ENCODE results near the gene TPSAB1.
"Not testable (repeated sequence)": the region's sequence is repeated elsewhere in the genome, so short reads cannot be mapped to it uniquely, and the experiment has no call there.

TPSAB1 gene

DNA sequence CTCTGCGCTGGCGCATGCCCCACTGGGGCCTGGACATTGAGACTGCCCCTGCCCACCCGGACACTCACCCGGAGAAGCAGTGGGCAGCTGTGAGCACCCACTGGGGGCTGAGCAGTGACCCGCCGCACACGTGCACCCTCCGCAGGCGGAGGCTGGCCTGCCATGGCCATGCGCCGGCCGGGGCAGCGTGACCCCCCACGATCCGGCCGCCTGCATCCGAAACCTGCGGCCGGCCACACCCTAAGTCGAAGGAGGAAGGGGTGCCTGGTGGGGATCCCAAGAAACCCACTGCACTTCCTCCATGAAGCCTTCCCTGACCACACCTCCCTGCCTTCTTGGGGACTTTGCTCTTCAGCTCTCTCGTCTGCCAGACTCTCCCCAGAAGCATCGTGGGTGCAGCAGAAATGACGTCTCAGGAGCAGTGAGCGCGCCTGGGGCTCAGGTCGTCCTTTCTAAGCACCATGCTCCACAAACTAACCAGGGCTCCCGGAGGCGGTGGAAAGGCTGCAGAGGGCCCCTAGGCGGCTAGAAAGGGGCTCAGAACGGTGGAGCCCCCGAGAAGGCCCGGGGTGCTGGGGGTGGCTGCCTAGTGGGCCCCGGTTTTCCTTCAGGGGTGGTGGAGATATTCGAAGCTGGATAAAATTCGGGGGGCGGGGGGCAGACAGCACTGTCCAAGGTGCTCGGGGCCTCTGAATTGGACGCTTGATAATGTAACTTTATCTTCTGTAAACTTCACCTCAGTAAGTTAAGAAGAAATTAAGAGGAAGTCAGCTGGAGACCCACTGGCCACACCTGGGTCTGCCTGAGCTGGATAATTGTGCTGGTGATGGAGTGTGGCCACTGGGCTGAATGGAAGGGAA lies 16.9 kb upstream of the TPSAB1 start:
- no peak for DNase-seq (ENCODE audit: low spot score)

GRCh38 chr16:1224558-1224957 lies 15.9 kb upstream of the TPSAB1 start:
- no peak for DNase-seq (ENCODE audit: low spot score)

DNA sequence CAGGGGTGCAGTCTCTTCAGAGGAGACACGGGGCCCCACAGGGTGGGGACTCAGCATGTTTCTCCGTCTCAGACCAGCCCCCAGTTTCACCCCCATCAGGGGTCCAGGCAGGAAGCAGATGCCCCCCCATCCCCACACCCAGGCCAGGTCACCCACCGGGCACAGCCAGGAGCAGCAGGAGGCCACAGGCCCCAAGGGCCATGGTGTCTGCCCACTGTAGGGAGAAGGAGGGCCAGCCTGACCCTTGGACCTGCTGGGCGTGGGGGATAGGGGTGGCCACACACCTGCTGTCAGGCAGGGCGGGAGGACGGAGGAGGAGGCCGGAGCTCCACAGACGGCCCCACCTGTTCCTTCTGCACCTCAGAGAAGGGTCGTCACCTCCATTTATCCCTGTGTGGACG lies 15.5 kb upstream of the TPSAB1 start, which contains the start of gene TPSG1:
Gene TPSG1 (minus strand): TSS at position 218 of the 401 bp plus-strand sequence. CDS start 16 bp downstream, at position 202.
- DNase-seq (ENCODE audit: low spot score) = no peak

DNA sequence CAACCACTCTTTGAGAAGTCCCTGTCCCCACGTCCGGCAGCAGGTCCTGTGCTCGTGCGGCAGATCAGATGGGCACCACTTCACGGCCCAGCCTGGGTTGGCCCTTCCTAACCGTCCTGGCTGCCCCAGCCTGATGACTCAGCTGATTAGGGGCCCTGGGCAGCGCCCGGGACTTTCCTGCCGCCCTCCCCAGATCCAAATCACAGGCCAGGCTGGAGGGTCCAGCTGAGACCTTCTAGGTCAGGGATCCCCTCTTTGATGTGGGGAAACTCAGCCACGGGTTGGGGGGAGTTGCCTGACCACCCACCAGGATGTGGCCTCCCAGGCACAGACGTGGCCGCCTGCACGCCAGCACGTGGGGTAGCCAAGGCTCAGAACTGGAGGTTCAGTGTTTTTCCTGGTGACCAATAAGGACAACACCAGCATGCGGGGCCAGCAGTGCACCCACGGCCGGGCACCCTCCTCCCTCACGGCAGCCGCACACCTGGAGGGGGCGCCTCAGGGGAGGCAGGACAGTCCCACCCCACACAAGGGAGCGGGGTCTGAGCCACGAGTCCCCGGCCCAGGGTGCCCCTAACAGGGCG lies 14.7 kb upstream of the TPSAB1 start:
- peak; percentile 25 for DNase-seq (ENCODE audit: low spot score)

DNA sequence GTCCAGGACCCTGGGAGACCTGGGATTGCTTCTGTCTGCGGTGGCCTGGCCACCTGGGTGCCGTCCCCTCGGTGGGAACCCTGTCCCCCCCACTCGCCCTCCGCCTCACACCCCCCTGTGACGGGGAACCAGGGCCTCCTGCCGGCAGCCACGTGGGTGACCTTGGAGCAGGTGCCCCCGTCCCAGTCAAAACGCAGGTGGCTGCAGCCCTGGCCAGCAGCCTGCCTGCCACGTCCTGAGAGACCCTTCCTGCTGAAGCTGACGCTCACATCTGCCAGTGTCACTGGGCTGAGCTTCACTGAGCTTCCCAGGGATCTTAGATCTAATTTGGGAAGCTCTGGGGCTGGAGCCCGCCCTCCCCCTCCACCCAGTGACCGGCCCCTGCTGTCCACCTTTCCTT lies 13.8 kb upstream of the TPSAB1 start:
- DNase-seq (ENCODE audit: low spot score) = not testable (repeated sequence)

DNA sequence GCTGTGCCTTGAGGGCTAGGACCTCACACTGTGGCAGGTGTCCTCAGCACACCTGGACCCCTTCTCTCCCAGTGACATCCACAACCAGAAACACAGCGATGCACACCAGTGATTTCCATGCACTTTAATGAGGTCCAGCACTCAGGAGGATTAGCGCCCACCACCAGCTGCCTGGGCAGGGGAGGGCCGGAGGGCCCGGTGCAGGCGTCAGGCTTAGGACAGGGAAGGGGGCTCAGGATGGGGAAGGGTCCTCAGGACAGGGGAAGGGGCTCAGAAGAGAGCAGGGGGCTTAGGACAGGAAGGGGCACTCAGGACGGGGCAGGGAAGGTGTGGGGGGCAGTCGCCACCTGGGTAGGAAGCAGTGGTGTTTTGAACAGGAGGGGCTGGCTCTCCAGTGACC lies 12.3 kb upstream of the TPSAB1 start:
- not testable (repeated sequence) for DNase-seq (ENCODE audit: low spot score)

DNA sequence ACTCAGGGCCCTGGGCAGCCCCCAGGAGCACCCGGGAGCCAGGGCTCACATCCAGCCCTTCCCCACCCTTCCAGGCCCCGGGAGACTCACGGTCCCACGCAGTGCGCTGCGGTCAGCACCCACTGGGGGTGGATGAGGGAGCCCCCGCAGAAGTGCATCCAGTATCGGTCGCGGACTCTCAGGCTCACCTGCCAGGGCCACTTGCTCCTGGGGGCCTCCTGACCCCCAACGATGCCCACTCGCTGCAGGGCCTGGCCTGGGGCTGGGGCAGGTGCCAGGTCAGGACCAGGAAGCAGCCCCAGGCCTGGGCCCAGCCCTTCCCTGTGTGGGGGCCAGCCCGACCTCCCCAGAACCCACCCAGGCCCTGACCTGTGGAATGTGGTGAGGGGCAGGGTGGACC lies 11.0 kb upstream of the TPSAB1 start:
- not testable (repeated sequence) for DNase-seq (ENCODE audit: low spot score)

DNA sequence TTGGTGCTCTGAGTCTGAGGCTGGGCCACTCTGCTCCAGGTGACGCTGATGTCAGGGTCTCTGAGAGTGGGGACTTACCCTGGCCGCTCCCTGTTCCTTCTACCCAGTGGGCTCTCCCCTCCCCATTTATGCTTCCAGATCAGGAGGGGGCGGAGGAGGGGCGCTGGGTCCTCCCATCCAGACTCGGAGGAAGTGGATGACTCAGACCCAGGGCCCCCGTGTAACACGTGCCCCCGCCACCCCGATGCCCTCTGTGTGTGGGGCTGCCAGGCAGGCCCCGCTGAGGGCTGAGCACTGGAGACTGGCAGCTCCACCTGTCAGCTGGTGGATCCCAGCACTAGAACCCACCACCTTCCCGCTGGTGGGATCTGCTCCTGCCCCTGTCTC lies 10.4 kb upstream of the TPSAB1 start, which contains the start of gene TPSB2:
Gene TPSB2 (minus strand): TSS at position 101 of the 387 bp plus-strand sequence. CDS start 233 bp downstream, outside the sequence.
- DNase-seq (ENCODE audit: low spot score) = not testable (repeated sequence)

DNA sequence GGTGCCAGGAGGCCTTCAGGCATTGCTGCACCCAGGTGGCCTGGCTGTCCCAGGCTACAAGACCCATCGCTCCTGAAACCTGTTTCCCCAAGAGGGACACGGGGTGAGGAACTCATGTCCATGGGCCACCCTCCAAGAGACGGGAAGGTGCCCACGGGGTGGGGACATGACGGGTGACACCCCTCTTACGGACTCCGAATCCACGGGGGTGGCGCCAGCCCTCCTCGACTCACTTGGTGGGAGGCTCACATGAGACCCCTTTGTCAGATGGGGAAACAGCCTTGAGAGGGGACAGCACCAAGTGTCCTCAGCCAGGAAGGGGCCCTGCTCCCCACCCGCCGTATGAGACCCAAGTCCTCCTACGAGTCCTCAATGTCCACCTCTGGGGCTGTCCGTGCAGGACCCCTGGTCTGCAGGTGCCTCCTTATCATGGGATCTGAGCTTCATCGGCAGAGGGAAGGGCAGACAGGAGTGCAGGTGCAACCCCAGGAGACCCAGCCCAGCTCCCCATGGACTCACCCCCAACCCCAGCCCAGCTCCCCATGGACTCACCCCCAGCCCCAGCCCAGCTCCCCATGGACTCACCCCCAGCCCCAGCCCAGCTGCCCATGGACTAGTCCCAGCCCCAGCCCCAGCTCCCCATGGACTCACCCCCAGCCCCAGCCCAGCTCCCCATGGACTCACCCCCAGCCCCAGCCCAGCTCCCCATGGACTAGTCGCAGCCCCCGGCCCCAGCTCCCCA lies 9.9 kb upstream of the TPSAB1 start:
- DNase-seq (ENCODE audit: low spot score) = not testable (repeated sequence)

DNA sequence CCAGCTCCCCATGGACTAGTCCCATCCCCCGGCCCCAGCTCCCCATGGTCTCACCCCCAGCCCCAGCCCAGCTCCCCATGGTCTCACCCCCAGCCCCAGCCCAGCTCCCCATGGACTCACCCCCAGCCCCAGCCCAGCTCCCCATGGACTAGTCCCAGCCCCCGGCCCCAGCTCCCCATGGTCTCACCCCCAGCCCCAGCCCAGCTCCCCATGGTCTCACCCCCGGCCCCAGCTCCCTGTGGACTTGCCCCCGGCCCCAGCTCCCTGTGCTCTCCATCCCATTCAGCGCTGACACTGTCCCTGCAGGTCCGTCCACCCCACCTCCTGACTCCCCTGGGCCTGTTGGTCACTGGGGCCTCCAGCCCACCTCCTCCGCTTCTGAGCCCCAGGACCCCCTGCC lies 9.2 kb upstream of the TPSAB1 start:
- not testable (repeated sequence) for DNase-seq (ENCODE audit: low spot score)

DNA sequence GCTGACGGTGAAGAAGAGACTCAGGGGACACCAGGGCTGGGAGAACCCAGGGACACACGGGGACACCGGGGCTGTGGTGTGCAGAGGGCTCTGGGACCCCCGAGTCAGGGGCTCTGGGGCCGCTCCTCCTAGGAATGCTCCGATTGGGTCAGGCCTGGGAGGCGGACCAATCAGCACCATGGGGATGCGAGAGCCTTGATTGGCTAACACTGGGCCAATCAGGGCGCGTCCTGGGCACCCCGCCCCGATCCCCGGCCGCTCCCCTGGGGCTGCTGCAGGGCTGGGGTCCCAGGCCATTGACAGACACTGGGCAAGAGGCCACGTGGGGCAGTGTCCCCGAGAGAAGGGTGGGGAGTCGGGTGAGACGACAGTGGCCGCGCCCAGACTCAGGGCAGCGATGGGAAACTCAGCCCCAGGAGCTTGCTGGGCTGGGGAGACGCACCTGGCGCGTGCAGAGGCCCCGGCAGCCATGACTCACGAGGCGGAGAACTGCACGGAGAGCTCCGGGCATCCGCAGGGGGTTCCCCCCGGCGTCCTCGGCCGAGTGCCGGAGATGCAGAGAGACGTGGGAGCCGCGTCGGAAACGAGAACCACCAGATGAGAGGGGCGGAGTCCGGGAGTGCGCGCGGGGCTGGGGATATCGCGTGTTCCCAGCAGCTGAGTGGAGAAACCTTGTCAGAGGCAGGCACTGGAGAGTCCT lies 8.3 kb upstream of the TPSAB1 start:
- DNase-seq (ENCODE audit: low spot score) = not testable (repeated sequence)

- not testable (repeated sequence) for DNase-seq (ENCODE audit: low spot score)
Measured at GRCh38 chr16:1236659-1237058, 3.8 kb upstream of the TPSAB1 start.

DNA sequence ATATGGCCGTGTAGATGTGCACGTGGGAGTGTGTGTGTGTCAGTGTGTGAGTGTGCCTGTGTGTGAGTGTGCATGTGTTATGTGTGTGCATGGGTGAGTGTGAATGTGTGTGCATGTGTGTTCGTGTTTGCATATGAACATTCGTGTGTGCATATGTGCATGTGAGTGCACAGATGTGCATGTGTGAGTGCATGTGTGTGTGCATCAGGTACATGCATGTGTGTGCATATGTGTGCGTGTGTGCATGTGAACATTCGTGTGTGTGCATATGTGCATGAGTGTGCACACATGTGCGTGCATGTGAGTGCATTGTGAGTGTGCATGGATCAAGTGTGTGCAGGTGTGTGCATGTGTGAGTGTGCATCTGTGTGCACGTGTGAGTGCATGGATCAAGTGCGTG lies 2.5 kb upstream of the TPSAB1 start:
- no peak for DNase-seq (ENCODE audit: low spot score)

GRCh38 chr16:1238909-1239308 lies 1.6 kb upstream of the TPSAB1 start:
- not testable (repeated sequence) for DNase-seq (ENCODE audit: low spot score)

DNA sequence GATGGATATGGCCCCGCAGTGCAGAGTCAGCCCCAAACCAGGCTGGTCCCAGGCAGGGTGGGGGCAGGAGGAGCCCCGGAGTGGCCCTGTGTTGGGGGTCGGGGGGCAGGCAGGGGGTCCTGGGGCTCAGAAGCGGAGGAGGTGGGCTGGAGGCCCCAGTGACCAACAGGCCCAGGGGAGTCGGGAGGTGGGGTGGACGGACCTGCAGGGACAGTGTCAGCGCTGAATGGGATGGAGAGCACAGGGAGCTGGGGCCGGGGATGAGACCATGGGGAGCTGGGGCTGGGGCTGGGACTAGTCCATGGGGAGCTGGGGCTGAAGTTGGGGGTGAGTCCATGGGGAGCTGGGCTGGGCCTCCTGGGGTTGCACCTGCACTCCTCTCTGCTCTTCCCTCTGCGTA lies 930 bp upstream of the TPSAB1 start:
- not testable (repeated sequence) for DNase-seq (ENCODE audit: low spot score)

- DNase-seq (ENCODE audit: low spot score) = not testable (repeated sequence)
Measured at GRCh38 chr16:1241081-1241480, 576 bp downstream of the TPSAB1 start.

GRCh38 chr16:1243363-1243762 lies 2.9 kb downstream of the TPSAB1 start:
- not testable (repeated sequence) for DNase-seq (ENCODE audit: low spot score)

DNA sequence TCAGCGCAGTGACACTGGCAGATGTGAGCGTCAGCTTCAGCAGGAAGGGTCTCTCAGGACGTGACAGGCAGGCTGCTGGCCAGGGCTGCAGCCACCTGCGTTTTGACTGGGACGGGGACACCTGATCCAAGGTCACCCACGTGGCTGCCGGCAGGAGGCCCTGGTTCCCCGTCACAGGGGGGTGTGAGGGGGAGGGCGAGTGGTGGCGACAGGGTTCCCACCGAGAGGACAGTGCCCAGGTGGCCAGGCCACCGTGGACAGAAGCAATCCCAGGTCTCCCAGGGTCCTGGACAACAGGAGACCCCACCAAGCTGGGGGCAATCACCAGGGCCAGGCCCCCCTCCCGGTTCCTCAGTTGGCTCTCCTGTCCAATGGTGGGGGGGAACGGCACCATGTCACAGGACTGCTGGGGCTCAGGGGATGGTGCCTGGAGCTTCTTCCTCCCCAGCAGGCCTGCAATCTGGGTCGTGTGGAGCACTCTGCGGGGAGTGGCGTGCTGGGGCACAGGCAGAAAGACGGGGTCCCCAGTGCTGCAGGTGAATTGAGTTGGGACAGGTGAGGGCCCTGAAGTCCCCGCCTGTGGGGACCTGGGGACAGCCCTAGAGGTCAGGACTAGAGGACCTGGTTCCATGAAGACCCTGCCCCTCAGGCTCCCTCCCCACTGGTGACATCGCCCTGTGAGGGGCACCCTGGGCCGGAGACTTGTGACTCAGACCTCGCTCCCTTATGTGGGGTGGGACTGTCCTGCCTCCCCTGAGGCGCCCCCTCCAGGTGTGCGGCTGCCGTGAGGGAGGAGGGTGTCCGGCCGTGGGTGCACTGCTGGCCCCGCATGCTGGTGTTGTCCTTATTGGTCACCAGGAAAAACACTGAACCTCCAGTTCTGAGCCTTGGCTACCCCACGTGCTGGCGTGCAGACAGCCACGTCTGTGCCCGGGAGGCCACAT lies 3.7 kb downstream of the TPSAB1 start:
- not testable (repeated sequence) for DNase-seq (ENCODE audit: low spot score)

- peak; percentile 20 for DNase-seq (ENCODE audit: low spot score)
Measured at GRCh38 chr16:1244881-1245280, 4.4 kb downstream of the TPSAB1 start.

- DNase-seq (ENCODE audit: low spot score) = no peak
Measured at GRCh38 chr16:1245452-1246020, 5.0 kb downstream of the TPSAB1 start.
